Measurements from ENCODE around the gene PKM.
A peak's percentile ranks its signal among the peaks of the same experiment; 100 is the strongest.
"Not testable (repeated sequence)": the region's sequence is repeated elsewhere in the genome, so short reads cannot be mapped to it uniquely, and the experiment has no call there.

Gene PKM

GRCh38 chr15:72231066-72231832 is at the start of gene PKM:
Gene PKM, minus strand, starts transcription at chr15:72231190. Its CDS starts 12,093 bp downstream, at chr15:72219097.
- DNase-seq (ENCODE audit: insufficient read length, low spot score) (peak; percentile 50), FAIRE-seq (no peak)
- peak; percentile 100 for TF ChIP-seq POLR2A (IDR thresholded peaks at IDR 0.05; ENCODE audit: low read depth, low read length)

GRCh38 chr15:72280751-72281150 is 49.8 kb upstream of the PKM start:
- no peak for FAIRE-seq
- no peak for TF ChIP-seq POLR2A (IDR thresholded peaks at IDR 0.05; ENCODE audit: low read depth, low read length)
- no peak for DNase-seq (ENCODE audit: insufficient read length, low spot score)

GRCh38 chr15:72278737-72279136 is 47.7 kb upstream of the PKM start:
- DNase-seq (ENCODE audit: insufficient read length, low spot score): no peak
- TF ChIP-seq POLR2A (IDR thresholded peaks at IDR 0.05; ENCODE audit: low read depth, low read length): no peak
- FAIRE-seq: no peak

GRCh38 chr15:72276326-72276700 is 45.3 kb upstream of the PKM start:
- TF ChIP-seq POLR2A (IDR thresholded peaks at IDR 0.05; ENCODE audit: low read depth, low read length): no peak
- FAIRE-seq: no peak

GRCh38 chr15:72275635-72276325 is 44.8 kb upstream of the PKM start:
- DNase-seq (ENCODE audit: insufficient read length, low spot score); FAIRE-seq: not testable (repeated sequence)

More at GRCh38 chr15:72276326-72276700, 45.3 kb upstream of the PKM start:
- DNase-seq (ENCODE audit: insufficient read length, low spot score): no peak

GRCh38 chr15:72272997-72273352 is 42.0 kb upstream of the PKM start:
- TF ChIP-seq POLR2A (IDR thresholded peaks at IDR 0.05; ENCODE audit: low read depth, low read length): no peak
- no peak for DNase-seq (ENCODE audit: insufficient read length, low spot score)
- FAIRE-seq: no peak

GRCh38 chr15:72272213-72272996 is 41.4 kb upstream of the PKM start, which contains the start of gene PARP6:
Gene PARP6, minus strand, starts transcription at chr15:72272554. Its CDS starts 5,077 bp downstream, at chr15:72267477.
- FAIRE-seq (no peak), DNase-seq (ENCODE audit: insufficient read length, low spot score) (peak; percentile 96)
- TF ChIP-seq POLR2A (IDR thresholded peaks at IDR 0.05; ENCODE audit: low read depth, low read length): peak; percentile 80

- no peak for TF ChIP-seq POLR2A (IDR thresholded peaks at IDR 0.05; ENCODE audit: low read depth, low read length)
- DNase-seq (ENCODE audit: insufficient read length, low spot score): no peak
- FAIRE-seq: no peak
Observed at GRCh38 chr15:72271895-72272212, 40.9 kb upstream of the PKM start.

- no peak for FAIRE-seq
- no peak for DNase-seq (ENCODE audit: insufficient read length, low spot score)
- no peak for TF ChIP-seq POLR2A (IDR thresholded peaks at IDR 0.05; ENCODE audit: low read depth, low read length)
Observed at GRCh38 chr15:72271221-72271620, 40.2 kb upstream of the PKM start.

GRCh38 chr15:72269739-72270138 is 38.7 kb upstream of the PKM start:
- no peak for FAIRE-seq
- DNase-seq (ENCODE audit: insufficient read length, low spot score): no peak
- TF ChIP-seq POLR2A (IDR thresholded peaks at IDR 0.05; ENCODE audit: low read depth, low read length): no peak

- no peak for TF ChIP-seq POLR2A (IDR thresholded peaks at IDR 0.05; ENCODE audit: low read depth, low read length)
Observed at GRCh38 chr15:72265031-72265430, 34.0 kb upstream of the PKM start.

GRCh38 chr15:72252663-72253299 is 21.8 kb upstream of the PKM start:
- DNase-seq (ENCODE audit: insufficient read length, low spot score): no peak
- TF ChIP-seq POLR2A (IDR thresholded peaks at IDR 0.05; ENCODE audit: low read depth, low read length): no peak
- FAIRE-seq: no peak

More at GRCh38 chr15:72265031-72265430, 34.0 kb upstream of the PKM start:
- no peak for DNase-seq (ENCODE audit: insufficient read length, low spot score)
- FAIRE-seq: no peak

GRCh38 chr15:72249142-72249810 is 18.3 kb upstream of the PKM start:
- FAIRE-seq (no peak), DNase-seq (ENCODE audit: insufficient read length, low spot score) (no peak)
- TF ChIP-seq POLR2A (IDR thresholded peaks at IDR 0.05; ENCODE audit: low read depth, low read length): no peak
